Stimulated activated CD8-positive, alpha-beta memory T cell treated with anti-CD3 and anti-CD28 coated beads, Interleukin-7, amount 100 ng/mL, for 24 hours (primary cell): ENCODE data around the gene VAV3.

Experiments
- DNase-seq: peaks from one replicate; pipeline ENCODE4 v3.0.0-alpha.2; 2020; ENCODE audit warnings: low read depth

VAV3 gene

DNA sequence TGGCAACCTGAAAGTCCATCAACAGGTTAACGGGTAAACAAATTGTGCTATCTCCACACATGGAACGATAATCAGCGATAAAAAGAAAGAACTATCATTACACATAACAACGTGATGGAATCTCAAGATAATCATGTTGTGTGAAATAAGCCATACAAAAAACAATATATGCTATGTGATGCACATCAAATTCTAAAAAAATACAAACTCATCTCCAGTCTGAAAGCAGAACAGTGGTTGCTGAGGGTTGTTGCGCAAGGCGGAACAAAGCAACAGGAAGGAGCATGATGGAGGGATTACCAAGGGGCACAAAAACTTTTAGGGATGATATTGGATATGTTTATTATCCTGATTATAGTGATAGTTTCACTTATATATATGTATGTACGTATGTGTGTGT is 324.8 kb downstream of the VAV3 start:
- no peak for DNase-seq

GRCh38 chr1:107637101-107637500 is 327.9 kb downstream of the VAV3 start:
- no peak for DNase-seq

DNA sequence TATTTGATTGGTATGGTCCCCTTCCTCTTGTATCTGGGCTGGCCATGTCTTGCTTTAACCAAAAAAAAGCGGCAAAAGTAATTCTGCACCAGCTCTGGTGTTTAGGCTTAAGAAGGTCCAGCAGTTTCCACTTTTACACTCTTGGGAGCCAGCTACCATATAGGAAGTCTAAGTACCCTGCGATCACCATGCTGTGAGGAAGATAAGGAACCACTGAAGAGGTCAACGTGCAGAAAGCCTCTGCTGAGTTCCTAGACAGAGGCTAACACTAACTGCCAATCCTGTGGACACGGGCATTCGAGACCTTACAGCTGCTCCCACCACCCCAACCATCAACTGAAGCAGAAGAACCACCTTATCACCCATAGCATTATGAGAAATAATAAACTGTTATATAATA is 331.4 kb downstream of the VAV3 start:
- no peak for DNase-seq

DNA sequence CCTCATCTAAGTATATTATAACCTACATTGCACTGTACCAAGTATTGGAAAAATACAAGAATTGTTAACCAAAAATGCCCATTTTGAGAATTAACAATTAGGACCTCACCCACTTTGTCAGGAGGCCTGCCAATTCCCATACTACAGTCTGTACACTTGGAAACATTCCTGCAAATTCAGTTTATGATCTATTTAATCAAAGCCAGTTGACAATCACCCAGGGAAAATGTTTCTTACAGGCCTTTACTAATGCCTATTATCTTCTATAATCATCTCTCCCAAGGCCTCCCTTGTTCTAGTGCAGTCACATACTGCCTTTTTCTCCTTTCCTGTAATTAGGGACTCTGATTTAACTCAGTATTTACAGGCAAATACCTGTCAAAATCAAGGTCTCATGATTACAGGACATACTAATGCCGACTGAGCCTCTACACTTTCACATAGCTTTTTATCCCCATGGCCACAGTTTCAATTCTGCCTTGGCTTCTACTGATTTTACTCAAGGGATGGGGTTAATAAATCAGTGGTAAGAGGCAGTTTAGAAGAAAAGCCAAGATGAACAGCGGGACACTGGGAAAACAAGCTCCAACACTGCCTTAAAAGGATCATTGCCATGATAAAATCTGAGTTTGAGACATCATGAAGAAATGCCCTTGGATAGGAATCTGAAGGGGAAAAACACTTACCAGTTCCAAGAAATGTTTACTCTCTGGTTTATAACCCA is 338.7 kb downstream of the VAV3 start:
- no peak for DNase-seq

GRCh38 chr1:107625405-107626029 is 339.5 kb downstream of the VAV3 start:
- no peak for DNase-seq

GRCh38 chr1:107623431-107623830 is 341.5 kb downstream of the VAV3 start:
- no peak for DNase-seq

DNA sequence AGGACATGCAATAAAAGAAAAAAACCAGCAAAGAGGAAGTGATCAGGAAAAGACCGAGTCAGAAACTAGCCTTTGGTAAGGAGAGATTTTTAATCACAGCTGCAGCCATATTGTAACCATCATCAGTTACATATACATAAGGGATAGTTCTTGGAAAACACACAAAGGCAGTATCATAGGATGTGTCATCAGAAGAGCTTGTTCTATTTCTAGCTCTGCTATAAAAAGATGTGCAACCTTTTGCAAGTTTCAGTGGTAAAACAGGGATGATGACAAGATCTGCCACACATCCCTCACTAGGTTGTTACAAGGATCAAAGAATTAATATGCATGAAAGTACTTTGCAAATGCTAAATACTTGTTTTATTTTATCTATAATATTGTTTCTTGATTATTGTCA is 342.0 kb downstream of the VAV3 start:
- no peak for DNase-seq

- DNase-seq = no peak
Measured at GRCh38 chr1:107622535-107622934, 342.4 kb downstream of the VAV3 start.

- no peak for DNase-seq
Measured at GRCh38 chr1:107620753-107621152, 344.2 kb downstream of the VAV3 start.

DNA sequence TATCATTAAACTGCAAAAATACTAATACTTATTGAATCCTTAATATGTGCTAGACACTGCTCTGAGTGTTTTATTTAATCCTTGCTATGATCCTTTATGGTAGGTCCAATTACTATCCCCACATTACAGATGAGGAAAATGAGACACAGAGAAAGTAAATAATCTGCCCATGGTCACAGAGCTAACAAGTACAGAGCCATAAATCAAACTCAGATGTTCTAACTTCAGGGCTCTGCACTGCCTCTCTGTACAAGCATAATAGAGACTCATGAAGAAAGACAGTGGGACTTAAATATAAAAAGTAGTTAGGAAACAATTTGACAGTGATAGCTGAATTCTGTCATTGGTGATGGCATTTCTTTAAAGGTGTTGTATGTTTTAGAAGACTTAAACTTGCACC is 346.4 kb downstream of the VAV3 start:
- DNase-seq = no peak

GRCh38 chr1:107617921-107618320 is 347.1 kb downstream of the VAV3 start:
- DNase-seq = no peak

GRCh38 chr1:107617456-107617855 is 347.5 kb downstream of the VAV3 start:
- DNase-seq = no peak

DNA sequence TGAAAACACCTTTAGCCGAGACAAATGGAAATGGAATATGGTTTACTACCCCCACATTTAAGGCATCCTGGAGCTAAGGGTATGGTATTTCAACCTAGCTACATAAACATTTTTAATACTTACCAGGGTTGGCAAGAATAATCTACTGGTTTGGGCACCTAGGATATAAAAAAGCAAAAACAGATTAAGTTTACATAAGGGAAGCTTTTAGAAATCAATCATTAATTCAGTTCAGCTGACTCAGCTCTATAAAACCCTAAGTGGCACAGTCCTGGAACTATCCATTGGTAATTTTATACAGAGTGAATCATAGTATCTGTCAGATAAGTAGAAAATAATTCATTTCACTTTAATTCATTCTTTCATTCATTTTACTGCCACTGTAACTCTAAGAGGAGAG is 355.2 kb downstream of the VAV3 start:
- no peak for DNase-seq

DNA sequence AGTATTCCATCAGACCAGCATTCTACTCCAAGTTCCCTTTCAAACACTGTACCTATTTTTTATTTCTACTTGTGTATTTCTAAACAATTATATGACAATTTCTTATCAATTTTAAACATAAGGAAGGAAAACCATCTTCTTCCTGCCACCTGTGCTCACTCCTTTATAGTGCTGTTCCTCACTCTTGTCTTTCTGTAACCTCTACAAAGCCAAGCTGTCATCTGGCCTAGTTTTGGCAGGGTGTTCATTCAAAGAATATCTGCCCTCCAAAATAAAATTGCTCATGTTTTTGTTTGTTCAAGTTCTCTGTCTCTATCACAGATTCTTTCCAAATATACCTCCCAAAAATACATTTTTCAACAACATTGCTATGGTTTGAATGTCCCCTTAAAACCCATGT is 360.2 kb downstream of the VAV3 start:
- DNase-seq = no peak

DNA sequence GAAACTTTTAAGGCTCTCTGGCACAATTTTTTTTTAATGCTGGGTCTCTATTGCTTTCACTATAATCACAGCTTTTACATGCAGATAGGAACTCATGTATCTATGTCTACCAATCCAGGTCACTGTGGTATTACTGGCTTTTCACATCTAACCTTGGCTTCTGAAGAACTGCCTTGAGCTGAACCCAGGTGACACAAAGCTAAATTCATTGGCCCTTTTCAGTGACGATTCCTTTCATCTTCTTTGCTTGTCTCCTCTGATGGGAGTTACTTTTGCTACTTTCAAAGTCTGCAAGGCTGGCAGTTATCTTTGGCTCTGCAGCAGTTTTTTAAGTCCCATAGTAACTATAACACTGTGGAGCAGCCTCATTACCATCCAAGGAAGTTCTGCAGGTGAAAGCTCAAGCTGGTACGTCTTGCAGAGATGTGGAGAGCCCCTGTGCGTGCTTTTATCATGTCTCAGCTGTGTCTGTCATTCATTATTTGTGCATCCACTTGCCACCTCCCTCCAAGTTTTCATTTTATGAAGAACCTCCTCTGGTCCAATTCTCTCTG is 364.3 kb downstream of the VAV3 start:
- no peak for DNase-seq

GRCh38 chr1:107599220-107599619 is 365.8 kb downstream of the VAV3 start:
- no peak for DNase-seq

- DNase-seq = no peak
Measured at GRCh38 chr1:107597290-107597689, 367.7 kb downstream of the VAV3 start.

DNA sequence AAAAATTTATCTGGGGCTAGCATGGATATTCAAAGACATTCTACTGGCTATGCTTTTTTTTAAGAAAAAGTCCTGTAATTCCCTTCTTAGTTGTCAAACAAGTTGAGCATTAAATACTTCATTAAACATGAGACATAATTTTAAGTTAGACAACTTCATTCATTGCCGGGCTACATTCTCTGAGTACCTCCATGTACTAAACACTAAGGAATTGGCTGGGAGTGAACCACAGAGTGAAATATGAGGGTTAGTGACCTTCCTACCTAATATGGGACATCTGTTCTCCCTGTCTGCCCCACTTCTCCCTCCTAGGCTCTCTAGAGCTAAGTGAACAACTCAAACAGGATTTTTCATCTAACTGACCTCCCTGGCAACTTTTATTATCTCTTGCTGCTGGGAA is 370.4 kb downstream of the VAV3 start:
- DNase-seq = no peak

DNA sequence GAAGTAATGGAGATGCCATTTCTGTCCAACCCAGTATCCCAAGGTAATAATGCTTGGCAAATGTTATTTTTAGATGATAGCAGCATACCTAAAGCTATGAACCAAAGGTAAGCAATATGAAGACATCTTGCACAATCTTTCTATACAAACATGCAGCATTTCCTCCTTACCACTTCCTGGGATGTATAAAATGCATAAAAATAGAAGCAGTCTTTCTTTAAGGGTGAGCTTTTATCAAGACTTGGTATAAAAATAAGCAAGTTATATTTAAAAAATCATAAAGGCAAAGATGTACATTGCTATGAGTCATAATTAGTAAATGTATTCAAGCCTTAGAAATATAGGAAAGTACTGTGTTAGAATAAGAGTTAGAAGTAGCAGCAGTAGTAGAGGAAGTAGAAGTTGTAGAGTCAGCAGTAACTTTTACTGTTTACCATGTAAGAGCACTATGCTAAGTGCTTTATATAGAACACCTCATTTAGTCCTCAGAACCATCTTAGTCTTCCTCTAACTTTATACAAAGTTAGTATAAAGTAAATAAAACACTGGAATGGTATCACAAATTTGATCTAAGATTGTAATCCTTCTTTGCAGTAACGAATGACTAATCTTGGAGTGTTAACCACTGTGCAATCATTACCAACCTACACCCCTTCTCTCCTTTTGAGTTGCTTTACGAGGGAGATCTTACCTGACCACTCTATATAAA is 371.3 kb downstream of the VAV3 start:
- no peak for DNase-seq

- no peak for DNase-seq
Measured at GRCh38 chr1:107590900-107591622, 373.9 kb downstream of the VAV3 start.

- DNase-seq = no peak
Measured at GRCh38 chr1:107590087-107590486, 374.9 kb downstream of the VAV3 start.

DNA sequence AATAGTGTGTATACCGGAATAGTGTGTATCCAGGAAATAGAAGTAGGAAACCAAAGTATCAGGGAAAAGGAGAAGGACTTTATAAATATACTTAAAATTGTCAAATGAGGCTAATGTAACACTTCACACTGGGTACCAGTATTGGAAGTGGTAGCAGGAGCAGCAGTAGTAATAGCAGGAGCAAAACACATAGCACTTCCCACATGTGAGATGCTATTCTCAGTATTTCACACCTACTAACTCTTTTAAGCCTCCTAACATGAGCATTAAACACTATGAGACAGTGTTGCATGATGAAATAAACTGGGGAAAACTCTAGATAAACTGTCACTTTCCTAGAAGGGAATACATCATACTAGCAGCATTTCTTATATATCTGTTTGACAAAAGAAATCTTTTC is 376.7 kb downstream of the VAV3 start:
- DNase-seq = no peak
